BLaER1 (cell line): Measurements from ENCODE around the gene GABRB2.

Source experiments
- H3K27ac ChIP-seq: shearing (Covaris generic); formaldehyde crosslinking; 2 replicates; pipeline ENCODE4 v1.8.1; 2022
- H3K27me3 ChIP-seq: shearing (Covaris generic); formaldehyde crosslinking; 2 replicates; pipeline ENCODE4 v1.8.1; 2022
- H3K36me3 ChIP-seq: shearing (Covaris generic); formaldehyde crosslinking; 2 replicates; pipeline ENCODE4 v1.8.1; 2022
- H3K4me1 ChIP-seq: shearing (Covaris generic); formaldehyde crosslinking; 2 replicates; pipeline ENCODE4 v1.8.1; 2022
- H3K4me2 ChIP-seq: shearing (Covaris generic); formaldehyde crosslinking; 2 replicates; pipeline ENCODE4 v1.8.1; 2022
- H3K4me3 ChIP-seq: shearing (Covaris generic); formaldehyde crosslinking; 2 replicates; pipeline ENCODE4 v1.8.1; 2022
- H3K9ac ChIP-seq: shearing (Covaris generic); formaldehyde crosslinking; 2 replicates; pipeline ENCODE4 v1.8.1; 2022
- H3K9me3 ChIP-seq: shearing (Covaris generic); formaldehyde crosslinking; 2 replicates; pipeline ENCODE4 v1.8.1; 2022
- H4K20me1 ChIP-seq: shearing (Covaris generic); formaldehyde crosslinking; 2 replicates; pipeline ENCODE4 v1.8.1; 2022
- Cebpa-rat ChIP-seq: shearing (Covaris generic); IDR thresholded peaks from 2 replicates; pipeline ENCODE4 v1.8.1; 2022

Gene GABRB2

GRCh38 chr5:161546470-161547301, at the start of gene GABRB2:
Gene GABRB2 (minus strand): TSS chr5:161546725. CDS start chr5:161546643, 82 bp downstream.
- Histone ChIP-seq H3K9me3 (no peaks in the 10 kb centered on the region), H3K4me3 (peak within 1 kb of the TSS; percentile 74), H4K20me1 (no peaks in the 10 kb centered on the region), H3K27me3 (peaks cover 40% of the 10 kb centered on the region), H3K9ac (peak within 1 kb of the TSS; percentile 67), H3K4me1 (no peaks in the 10 kb centered on the region), H3K4me2 (peak within 1 kb of the TSS; percentile 94), H3K36me3 (no peaks in the 10 kb centered on the region), H3K27ac (no peak within 1 kb of the TSS)
- no peak for TF ChIP-seq Cebpa-rat

GRCh38 chr5:161585798-161586197, 39.3 kb upstream of the GABRB2 start:
- no peaks in the 10 kb centered on the region for H3K9me3 ChIP-seq
- no peak overlapping the region for H3K4me3 ChIP-seq
- H3K4me2 ChIP-seq: peak overlapping the region; percentile 40
- no peak for TF ChIP-seq Cebpa-rat
- H3K27ac ChIP-seq: no peak overlapping the region
- no peaks in the 10 kb centered on the region for H4K20me1 ChIP-seq
- H3K9ac ChIP-seq: no peak overlapping the region
- H3K4me1 ChIP-seq: peaks cover 22% of the 10 kb centered on the region
- H3K36me3 ChIP-seq: no peaks in the 10 kb centered on the region
- H3K27me3 ChIP-seq: no peaks in the 10 kb centered on the region

GRCh38 chr5:161580621-161581020, 34.1 kb upstream of the GABRB2 start:
- no peak overlapping the region for H3K4me3 ChIP-seq
- H3K27me3 ChIP-seq: no peaks in the 10 kb centered on the region
- no peaks in the 10 kb centered on the region for H4K20me1 ChIP-seq
- no peak for TF ChIP-seq Cebpa-rat
- H3K4me2 ChIP-seq: no peak overlapping the region
- no peak overlapping the region for H3K9ac ChIP-seq
- H3K4me1 ChIP-seq: peaks cover 15% of the 10 kb centered on the region
- no peaks in the 10 kb centered on the region for H3K36me3 ChIP-seq
- no peaks in the 10 kb centered on the region for H3K9me3 ChIP-seq
- no peak overlapping the region for H3K27ac ChIP-seq

- H4K20me1 ChIP-seq: no peaks in the 10 kb centered on the region
- H3K4me2 ChIP-seq: peak overlapping the region; percentile 36
- H3K27ac ChIP-seq: no peak overlapping the region
- H3K9ac ChIP-seq: no peak overlapping the region
- TF ChIP-seq Cebpa-rat: no peak
- H3K4me3 ChIP-seq: no peak overlapping the region
- H3K9me3 ChIP-seq: no peaks in the 10 kb centered on the region
- peaks cover 6% of the 10 kb centered on the region for H3K4me1 ChIP-seq
- no peaks in the 10 kb centered on the region for H3K27me3 ChIP-seq
- H3K36me3 ChIP-seq: no peaks in the 10 kb centered on the region
Observed at GRCh38 chr5:161572914-161573313, 26.4 kb upstream of the GABRB2 start.

- no peaks in the 10 kb centered on the region for H3K9me3 ChIP-seq
- no peak for TF ChIP-seq Cebpa-rat
- no peaks in the 10 kb centered on the region for H3K36me3 ChIP-seq
- no peak overlapping the region for H3K4me2 ChIP-seq
- H3K9ac ChIP-seq: no peak overlapping the region
- no peak overlapping the region for H3K4me3 ChIP-seq
- no peaks in the 10 kb centered on the region for H3K27me3 ChIP-seq
- H3K27ac ChIP-seq: no peak overlapping the region
- no peaks in the 10 kb centered on the region for H3K4me1 ChIP-seq
- no peaks in the 10 kb centered on the region for H4K20me1 ChIP-seq
Observed at GRCh38 chr5:161566081-161566480, 19.6 kb upstream of the GABRB2 start.

- H3K36me3 ChIP-seq: no peaks in the 10 kb centered on the region
- no peak overlapping the region for H3K4me2 ChIP-seq
- no peak for TF ChIP-seq Cebpa-rat
- H3K4me1 ChIP-seq: no peaks in the 10 kb centered on the region
- no peaks in the 10 kb centered on the region for H3K9me3 ChIP-seq
- no peak overlapping the region for H3K9ac ChIP-seq
- H4K20me1 ChIP-seq: no peaks in the 10 kb centered on the region
- no peak overlapping the region for H3K4me3 ChIP-seq
- no peaks in the 10 kb centered on the region for H3K27me3 ChIP-seq
- no peak overlapping the region for H3K27ac ChIP-seq
Observed at GRCh38 chr5:161562446-161562845, 15.9 kb upstream of the GABRB2 start.

GRCh38 chr5:161549106-161549505, 2.6 kb upstream of the GABRB2 start:
- Histone ChIP-seq H3K36me3 (no peaks in the 10 kb centered on the region), H3K4me1 (no peaks in the 10 kb centered on the region), H3K4me3 (no peak overlapping the region), H3K27ac (no peak overlapping the region), H4K20me1 (no peaks in the 10 kb centered on the region), H3K9me3 (no peaks in the 10 kb centered on the region), H3K4me2 (no peak overlapping the region), H3K9ac (no peak overlapping the region), H3K27me3 (peaks cover 40% of the 10 kb centered on the region)
- TF ChIP-seq Cebpa-rat: no peak

GRCh38 chr5:161548487-161549094, 2.1 kb upstream of the GABRB2 start:
- Histone ChIP-seq H3K9me3 (no peaks in the 10 kb centered on the region), H3K9ac (no peak overlapping the region), H3K4me1 (no peaks in the 10 kb centered on the region), H3K4me3 (peak overlapping the region; percentile 74; the same call in 1 of the 2 replicates), H3K36me3 (no peaks in the 10 kb centered on the region), H3K27ac (no peak overlapping the region), H3K4me2 (peak overlapping the region; percentile 94; the same call in 1 of the 2 replicates), H4K20me1 (no peaks in the 10 kb centered on the region), H3K27me3 (peaks cover 40% of the 10 kb centered on the region)
- no peak for TF ChIP-seq Cebpa-rat

GRCh38 chr5:161547738-161548486, 1.4 kb upstream of the GABRB2 start:
- H4K20me1 ChIP-seq: no peaks in the 10 kb centered on the region
- no peaks in the 10 kb centered on the region for H3K4me1 ChIP-seq
- H3K27me3 ChIP-seq: peaks cover 40% of the 10 kb centered on the region
- H3K4me2 ChIP-seq: peak overlapping the region; percentile 94
- H3K9me3 ChIP-seq: no peaks in the 10 kb centered on the region
- peak overlapping the region; percentile 67 for H3K9ac ChIP-seq
- no peaks in the 10 kb centered on the region for H3K36me3 ChIP-seq
- TF ChIP-seq Cebpa-rat: no peak
- H3K4me3 ChIP-seq: peak overlapping the region; percentile 74
- H3K27ac ChIP-seq: peak overlapping the region; percentile 44; the same call in 1 of the 2 replicates

GRCh38 chr5:161547406-161547737, 847 bp upstream of the GABRB2 start:
- peak overlapping the region; percentile 67 for H3K9ac ChIP-seq
- H3K36me3 ChIP-seq: no peaks in the 10 kb centered on the region
- peaks cover 40% of the 10 kb centered on the region for H3K27me3 ChIP-seq
- no peak for TF ChIP-seq Cebpa-rat
- H3K9me3 ChIP-seq: no peaks in the 10 kb centered on the region
- H4K20me1 ChIP-seq: no peaks in the 10 kb centered on the region
- no peak overlapping the region for H3K27ac ChIP-seq
- H3K4me2 ChIP-seq: peak overlapping the region; percentile 94
- peak overlapping the region; percentile 74 for H3K4me3 ChIP-seq
- no peaks in the 10 kb centered on the region for H3K4me1 ChIP-seq
